ENCODE data around the gene TERF2IP. TPM values are rescaled to one million over a fixed set of nuclear protein-coding genes. Genes with fewer than 3 reads are reported as not detected.

The TERF2IP gene
- total and polyA plus RNA-seq, 9 of the 15 experiments (the other 6 are each of a cell fraction or from before 2014, with no cell fraction given), result 14.5 to 64.2 (median 47.0) TPM

GRCh38 chr16:75622761-75623605 is 24.6 kb upstream of the TERF2IP start, which contains the start of gene ADAT1 (continued):
- TF ChIP-seq YY1 (IDR thresholded peaks at IDR 0.05; ENCODE audit: borderline replicate concordance in 1 of 3, control insufficient read depth in 1 of 3, extremely low read depth in 1 of 3, insufficient read depth in 3 of 3, insufficient read length in 1 of 3, insufficient replicate concordance in 2 of 3, low read depth in 1 of 3, low read length in 2 of 3), result no peak
- no peak for TF ChIP-seq ZZZ3 (IDR thresholded peaks at IDR 0.05)
- TF ChIP-seq SUPT5H (IDR thresholded peaks at IDR 0.05), result peak; percentile 87
- peak in 1 of 2 experiments; percentile 38; a peak in 1 of 4 replicates for TF ChIP-seq RCOR1 (IDR thresholded peaks at IDR 0.05; ENCODE audit: borderline replicate concordance in 1 of 2, low read depth in 2 of 2, low read length in 2 of 2)
- no peak for TF ChIP-seq ILK (tag; IDR thresholded peaks at IDR 0.05; ENCODE audit: borderline replicate concordance, low read depth)
- TF ChIP-seq ZNF518B (CRISPR knock-in tag; IDR thresholded peaks at IDR 0.05), result no peak
- peak; percentile 39; the same call in 1 of the 2 replicates for TF ChIP-seq NFIC (IDR thresholded peaks at IDR 0.05)
- no peak for TF ChIP-seq ZNF436 (CRISPR knock-in tag; IDR thresholded peaks at IDR 0.05)
- no peak for TF ChIP-seq BCL6 (CRISPR knock-in tag; IDR thresholded peaks at IDR 0.05)
- no peak for TF ChIP-seq STAG1 (CRISPR knock-in tag; IDR thresholded peaks at IDR 0.05; ENCODE audit: borderline replicate concordance)
- TF ChIP-seq KAT8 (IDR thresholded peaks at IDR 0.05; ENCODE audit: low read depth), result no peak
- TF ChIP-seq ZNF146 (CRISPR knock-in tag; IDR thresholded peaks at IDR 0.05; ENCODE audit: unreplicated experiment), result no peak
- TF ChIP-seq POLR2H (tag; IDR thresholded peaks at IDR 0.05; ENCODE audit: low read depth), result peak; percentile 85
- TF ChIP-seq NCOR1 (IDR thresholded peaks at IDR 0.05), result no peak
- no peak for TF ChIP-seq XRCC4 (IDR thresholded peaks at IDR 0.05; ENCODE audit: extremely low read depth, insufficient read depth, insufficient read length)
- peak; percentile 70 to 92 for TF ChIP-seq MAZ (CRISPR knock-in tag; conservative IDR thresholded peaks at IDR 0.05 in 1 of 2, IDR thresholded peaks at IDR 0.05 in 1 of 2)
- no peak; the same call in 1 of the 2 replicates for TF ChIP-seq JUN (IDR thresholded peaks at IDR 0.05; ENCODE audit: borderline replicate concordance, low read depth, low read length)
- TF ChIP-seq JUN (CRISPR knock-in tag; IDR thresholded peaks at IDR 0.05; ENCODE audit: borderline replicate concordance), result no peak
- TF ChIP-seq HDAC3 (IDR thresholded peaks at IDR 0.05; ENCODE audit: borderline replicate concordance, partially characterized antibody), result no peak
- no peak for TF ChIP-seq HDGF (IDR thresholded peaks at IDR 0.05)
- no peak for TF ChIP-seq BCOR (IDR thresholded peaks at IDR 0.05)
- no peak for TF ChIP-seq FOXJ2 (tag; IDR thresholded peaks at IDR 0.05)
- TF ChIP-seq CC2D1A (IDR thresholded peaks at IDR 0.05), result no peak
- no peak for TF ChIP-seq FOXJ3 (CRISPR knock-in tag; IDR thresholded peaks at IDR 0.05)
- no peak for TF ChIP-seq ZKSCAN3 (CRISPR knock-in tag; IDR thresholded peaks at IDR 0.05)
- no peak for TF ChIP-seq DIDO1 (tag; IDR thresholded peaks at IDR 0.05; ENCODE audit: low read depth)

All from K562 (cell line).